HG03175 (cell line): ENCODE results near the gene RAB20.
"Not testable (repeated sequence)": the region's sequence is repeated elsewhere in the genome, so short reads cannot be mapped to it uniquely, and the experiment has no call there.

Experiments used
- ATAC-seq: cut with Tn5 transposase; IDR thresholded peaks from one replicate; pipeline ENCODE4 v1.9.1; 2021; ENCODE audit warnings: mild to moderate bottlenecking, moderate library complexity; ENCODE audit not compliant: unreplicated experiment

Gene RAB20

DNA sequence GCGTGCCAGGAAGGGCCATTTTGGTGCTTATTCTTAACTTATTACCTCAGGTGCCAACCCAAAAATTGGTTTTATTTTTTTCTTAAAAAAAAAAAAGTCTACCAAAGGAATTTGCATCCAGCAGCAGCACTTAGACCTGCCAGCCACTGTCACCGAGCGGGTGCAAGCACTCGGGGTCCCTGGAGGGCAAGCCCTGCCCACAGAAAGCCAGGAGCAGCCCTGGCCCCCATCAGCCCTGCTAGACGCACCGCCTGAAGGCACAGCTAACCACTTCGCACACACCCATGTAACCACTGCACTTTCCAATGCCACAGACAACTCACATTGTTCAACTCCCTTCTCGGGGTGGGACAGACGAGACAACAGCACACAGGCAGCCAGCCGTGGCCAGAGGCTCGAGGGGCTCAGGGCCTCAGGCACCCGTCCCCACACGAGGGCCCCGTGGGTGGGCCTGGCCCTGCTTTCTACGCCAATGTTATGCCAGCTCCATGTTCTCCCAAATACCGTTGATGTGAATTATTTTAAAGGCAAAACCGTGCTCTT, 49.3 kb downstream of the RAB20 start:
- no peak for ATAC-seq

DNA sequence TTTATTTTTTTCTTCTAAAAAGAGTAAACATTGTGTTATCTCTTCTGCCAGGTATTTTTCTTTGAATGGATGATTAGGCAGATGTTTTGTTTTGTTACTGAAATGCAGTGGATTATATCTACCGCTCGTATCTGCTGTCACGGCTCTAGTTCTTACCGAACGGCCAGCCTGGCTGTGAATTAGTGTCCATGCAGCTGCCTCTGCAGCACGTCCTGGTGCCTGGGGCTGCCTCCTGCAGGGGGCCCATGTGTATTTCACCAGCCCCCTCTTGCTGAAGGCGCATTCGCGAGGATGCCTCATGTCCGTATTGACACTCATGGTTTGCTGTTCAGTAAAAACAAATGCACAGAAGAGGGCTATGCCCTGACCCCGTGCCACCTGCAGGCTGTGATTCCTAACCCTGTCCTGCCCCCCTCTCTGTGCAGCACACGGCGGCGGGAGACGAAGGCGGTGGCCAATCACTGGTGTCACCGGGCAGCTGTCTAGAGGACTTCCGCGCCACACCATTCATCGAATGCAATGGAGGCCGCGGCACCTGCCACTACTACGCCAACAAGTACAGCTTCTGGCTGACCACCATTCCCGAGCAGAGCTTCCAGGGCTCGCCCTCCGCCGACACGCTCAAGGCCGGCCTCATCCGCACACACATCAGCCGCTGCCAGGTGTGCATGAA, 49.9 kb downstream of the RAB20 start:
- no peak for ATAC-seq

DNA sequence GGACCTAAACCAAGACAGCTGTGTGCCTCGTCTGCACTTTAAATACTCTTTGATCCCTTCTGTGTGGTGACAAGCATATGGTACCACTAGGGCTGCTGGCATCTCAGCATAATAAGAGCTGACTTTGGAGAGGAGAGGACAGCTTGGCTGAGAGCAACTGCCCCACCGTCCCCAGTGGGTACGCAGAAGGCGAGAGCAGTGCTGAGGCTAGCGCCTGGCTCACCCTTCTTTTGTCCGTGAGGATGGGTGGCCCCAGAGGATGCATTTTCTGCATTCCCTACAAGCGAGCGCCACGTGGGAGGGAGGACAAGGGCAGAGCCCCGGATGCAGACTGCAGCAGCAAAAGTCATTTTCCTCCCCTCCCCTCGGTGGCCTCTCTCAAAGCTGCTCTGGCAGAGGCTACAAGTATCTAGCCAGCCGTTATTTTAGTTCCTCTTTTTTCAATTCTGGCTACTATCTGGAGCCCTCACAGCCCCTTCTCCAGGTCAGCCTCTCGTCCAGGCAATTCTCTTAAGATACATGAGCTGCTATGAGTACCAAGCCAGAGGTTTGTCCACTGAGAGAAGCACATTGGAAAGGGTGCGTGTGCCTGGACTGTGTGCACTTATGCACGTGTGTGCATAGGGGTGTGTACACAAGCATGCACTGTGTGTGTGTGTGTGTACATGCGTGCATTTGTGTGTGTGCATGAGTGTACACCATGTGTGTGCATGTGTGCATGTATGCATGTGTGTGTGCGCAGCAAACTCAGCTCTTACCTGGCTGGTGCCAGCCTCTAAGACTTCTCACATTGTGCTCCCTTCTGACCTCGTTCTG, 51.3 kb downstream of the RAB20 start:
- ATAC-seq, result peak; percentile 77

DNA sequence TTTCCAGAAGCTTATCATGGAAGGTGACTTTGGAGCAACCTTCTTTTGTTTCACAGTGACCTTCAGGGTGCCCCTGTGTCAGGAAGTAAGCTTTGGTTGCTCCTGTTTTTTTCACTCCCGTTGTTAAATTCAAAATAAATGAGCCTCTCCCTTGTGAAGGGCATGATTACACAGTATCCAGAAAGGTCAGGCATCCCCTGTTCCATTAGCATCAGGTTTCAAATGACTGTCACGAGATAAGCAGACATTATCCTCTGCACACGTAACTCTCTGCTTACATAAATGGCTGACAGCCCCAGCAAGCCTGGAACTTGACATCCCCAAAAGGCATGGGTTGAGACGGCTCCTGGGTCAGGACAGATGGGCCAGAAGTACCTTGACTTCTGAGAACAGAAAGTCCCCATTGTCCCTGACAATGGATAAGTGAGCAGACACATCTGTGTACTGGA, 52.0 kb downstream of the RAB20 start:
- ATAC-seq, result no peak

DNA sequence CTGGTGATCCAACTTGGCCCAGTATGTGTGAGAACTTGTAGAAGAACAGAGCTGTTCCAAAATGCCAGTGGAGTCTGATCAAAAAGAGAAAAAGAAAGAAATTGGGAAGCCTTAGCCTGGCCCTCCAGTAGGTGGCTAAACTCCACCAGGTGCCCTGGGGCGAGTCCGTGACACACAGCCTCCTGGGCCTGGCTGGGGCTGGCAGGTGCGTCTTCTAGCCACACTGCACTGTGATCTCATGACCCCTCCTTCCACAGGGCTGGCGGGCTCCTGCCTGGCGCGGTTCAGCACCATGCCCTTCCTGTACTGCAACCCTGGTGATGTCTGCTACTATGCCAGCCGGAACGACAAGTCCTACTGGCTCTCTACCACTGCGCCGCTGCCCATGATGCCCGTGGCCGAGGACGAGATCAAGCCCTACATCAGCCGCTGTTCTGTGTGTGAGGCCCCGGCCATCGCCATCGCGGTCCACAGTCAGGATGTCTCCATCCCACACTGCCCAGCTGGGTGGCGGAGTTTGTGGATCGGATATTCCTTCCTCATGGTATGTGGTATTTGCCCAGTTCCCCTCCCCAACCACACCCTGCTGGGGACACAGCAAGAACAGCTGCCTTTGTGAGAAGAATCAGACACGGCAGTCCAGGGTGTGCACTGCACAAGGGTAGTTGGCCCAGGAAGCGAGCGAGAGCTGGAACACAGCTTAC, 53.7 kb downstream of the RAB20 start:
- ATAC-seq, result no peak

DNA sequence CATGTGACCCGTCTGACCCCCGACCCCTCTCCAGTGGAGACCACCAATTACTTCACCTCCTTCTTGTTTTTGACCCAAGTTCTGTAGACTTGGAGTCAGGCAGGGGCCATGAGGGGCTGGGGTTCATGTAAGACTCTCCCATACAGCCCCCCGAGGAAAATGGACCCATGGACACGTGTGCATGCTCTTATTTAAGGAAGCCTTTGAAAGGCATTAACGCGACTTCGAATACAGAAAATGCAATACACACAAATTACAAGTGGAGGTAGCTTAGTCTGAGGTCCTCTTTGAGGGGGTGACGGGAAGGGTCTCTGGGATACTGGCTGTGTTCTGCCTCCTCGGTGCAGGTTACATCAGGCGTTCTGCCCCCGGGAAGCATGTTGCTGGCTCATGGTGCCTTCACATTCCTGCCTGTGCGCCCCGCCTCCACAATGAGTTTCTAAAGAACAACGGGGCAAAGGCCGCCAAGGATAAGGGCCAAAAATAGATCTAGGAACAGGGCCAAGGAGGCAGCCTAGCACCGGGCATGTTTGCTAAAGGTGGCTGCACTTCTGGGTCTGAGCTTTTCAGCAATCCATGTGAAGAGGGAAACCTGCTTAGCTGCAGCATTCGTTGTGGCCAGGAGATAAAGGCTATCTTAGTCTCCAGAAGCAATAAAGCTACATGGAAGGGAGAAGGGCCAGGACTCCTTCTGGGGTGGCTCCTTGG, 54.5 kb downstream of the RAB20 start:
- no peak for ATAC-seq

DNA sequence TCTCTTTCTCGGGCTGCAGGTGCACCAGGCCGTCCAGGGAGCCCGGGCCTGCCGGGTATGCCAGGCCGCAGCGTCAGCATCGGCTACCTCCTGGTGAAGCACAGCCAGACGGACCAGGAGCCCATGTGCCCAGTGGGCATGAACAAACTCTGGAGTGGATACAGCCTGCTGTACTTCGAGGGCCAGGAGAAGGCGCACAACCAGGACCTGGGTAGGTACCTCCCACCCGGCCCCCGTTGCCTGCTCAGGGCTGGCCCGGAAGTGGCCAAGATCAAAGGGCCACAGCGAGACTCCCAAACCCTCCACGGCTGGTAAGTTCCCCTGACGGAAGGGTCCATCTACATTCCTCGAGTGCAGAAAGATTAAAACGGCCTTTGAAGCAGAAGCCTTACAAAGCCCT, 55.1 kb downstream of the RAB20 start:
- ATAC-seq, result no peak

DNA sequence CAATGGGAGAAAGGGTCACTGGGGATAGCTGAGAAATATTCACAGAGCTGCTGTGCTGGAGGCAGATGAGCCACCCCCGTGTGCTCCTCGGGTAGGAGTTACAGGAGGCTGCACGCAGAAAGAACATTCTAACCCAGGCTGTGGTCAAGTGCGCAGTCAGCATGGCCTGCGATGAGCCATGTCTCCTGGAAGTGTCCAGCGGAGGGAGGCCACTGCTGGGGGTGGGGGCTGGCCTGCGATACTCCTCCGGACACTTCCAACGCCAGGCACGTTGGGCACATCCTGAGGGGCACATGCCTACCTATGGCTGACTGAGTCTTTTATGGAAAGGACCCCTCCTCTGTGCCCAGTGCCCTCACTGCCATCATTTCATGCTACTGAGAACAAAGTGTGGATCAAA, 55.9 kb downstream of the RAB20 start:
- no peak for ATAC-seq

DNA sequence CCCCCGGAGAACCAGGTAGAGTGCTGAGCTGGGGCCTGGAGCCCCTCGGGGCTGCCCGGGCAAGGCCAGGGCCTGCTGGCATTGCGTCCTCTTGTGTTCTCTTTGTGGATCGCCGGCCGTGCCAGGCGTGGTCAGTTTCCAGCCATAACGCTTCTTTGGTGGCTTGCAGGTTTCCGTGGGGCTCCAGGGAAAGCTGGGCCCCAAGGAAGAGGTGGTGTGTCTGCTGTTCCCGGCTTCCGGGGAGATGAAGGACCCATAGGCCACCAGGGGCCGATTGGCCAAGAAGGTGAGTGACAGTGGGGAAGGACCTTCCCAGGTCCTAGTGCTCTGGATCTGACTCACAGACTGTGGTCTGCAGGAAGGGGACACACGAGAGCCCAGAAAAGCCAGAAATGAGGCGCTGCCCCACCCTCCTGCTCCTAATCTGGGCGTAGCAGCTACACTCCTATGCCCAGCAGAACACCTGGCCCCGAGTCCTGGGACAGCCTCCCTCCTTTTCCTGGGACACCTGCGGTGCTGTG, 57.5 kb downstream of the RAB20 start:
- no peak for ATAC-seq

DNA sequence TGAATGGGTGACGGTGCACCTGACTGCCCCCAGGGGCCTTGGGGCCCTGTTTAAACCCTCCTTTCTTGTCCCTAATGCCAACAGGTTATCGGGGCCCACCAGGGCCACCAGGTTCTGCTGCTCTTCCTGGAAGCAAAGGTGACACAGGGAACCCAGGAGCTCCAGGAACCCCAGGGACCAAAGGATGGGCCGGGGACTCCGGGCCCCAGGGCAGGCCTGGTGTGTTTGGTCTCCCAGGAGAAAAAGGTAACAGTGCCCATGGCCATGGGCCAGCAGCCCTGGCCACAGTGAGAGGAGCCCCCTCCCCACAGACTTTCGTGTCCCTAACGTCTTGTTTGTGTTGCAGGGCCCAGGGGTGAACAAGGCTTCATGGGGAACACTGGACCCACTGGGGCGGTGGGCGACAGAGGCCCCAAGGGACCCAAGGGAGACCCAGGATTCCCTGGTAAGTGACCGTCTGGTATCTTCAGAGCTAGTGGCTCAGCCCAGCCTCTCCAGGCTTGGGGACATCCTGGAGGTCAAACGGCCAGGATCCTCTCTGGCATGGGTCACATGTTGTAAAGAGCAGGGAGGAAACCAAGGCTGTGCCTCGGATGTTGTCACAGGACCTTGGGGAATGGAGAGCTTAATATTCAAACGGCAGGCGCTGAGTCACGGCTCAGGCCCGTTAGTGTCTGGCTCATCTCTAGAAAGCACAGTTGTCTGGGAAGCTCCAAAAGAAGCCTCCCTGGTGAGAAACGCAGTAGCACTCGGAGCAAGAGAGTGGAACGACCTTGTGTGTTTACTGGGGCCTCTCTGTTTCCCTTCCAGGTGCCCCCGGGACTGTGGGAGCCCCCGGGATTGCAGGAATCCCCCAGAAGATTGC, 58.3 kb downstream of the RAB20 start:
- ATAC-seq, result no peak

DNA sequence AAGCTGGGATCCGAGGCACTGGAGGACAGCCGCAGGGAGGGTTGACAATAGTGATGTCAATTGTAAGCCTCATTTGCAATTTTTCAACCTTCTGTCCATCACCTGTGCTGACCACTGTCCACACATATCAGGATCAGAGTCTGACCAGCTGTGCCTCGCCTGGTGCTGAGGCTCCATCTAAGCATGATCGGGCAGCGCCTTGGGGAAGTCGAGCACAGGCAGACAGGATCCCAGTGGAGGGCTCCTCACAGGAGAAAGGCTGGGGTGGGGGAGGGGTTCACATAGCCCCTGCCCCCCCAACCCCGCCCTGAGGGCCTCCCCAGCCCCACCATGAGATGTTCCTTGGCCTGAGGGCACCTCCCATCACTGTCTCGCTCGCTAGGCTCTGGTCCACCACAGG, 60.3 kb downstream of the RAB20 start:
- ATAC-seq, result no peak

DNA sequence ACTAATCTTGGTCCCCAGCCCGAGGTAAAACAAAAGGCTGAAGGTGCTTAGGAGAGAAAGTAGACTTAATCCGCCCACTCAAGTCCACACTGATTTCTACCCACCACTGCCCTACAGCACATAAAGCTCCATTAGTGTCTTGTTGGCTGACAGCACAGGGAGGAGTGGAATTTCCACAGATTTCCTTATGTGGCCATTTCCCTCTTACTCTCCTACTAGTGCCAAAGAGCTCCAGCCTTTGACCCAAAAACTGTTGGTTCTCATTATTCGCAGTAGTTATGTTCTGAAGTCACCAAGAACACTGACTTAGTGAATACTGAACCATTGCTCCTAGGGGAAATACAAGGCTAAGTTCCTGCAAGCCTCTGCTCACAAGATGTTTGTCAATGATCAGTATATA, 61.2 kb downstream of the RAB20 start:
- ATAC-seq, result no peak

DNA sequence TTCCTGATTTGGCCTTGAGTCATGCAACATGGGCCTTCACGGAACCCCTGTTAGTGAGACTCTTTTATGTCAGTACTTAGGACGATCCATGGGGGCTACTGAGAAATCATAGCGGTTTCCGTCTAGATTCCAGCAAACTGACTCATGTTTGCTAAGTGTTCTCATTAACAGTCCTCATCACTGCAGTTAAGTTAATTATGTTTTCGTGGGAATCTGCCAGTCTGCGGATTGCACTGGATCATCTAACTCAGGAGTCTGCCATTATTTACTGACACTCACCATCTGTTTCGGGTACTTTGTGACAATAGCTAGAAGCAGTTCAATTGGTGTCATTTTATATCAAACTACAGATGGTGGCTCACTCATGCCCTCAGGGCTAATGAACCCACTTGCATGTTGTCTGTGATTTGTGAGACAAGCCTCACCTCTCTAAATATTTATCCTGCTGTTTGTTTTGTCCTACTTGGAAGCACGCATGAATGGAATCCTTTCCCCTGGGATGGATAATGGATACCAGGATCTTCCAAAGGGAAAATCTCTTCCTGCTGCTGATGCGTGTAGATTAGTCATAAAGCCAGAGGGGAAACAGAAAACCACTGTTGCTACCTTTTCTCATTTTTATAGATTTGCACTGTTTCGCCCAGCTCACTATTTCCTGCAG, 61.8 kb downstream of the RAB20 start:
- ATAC-seq, result no peak

DNA sequence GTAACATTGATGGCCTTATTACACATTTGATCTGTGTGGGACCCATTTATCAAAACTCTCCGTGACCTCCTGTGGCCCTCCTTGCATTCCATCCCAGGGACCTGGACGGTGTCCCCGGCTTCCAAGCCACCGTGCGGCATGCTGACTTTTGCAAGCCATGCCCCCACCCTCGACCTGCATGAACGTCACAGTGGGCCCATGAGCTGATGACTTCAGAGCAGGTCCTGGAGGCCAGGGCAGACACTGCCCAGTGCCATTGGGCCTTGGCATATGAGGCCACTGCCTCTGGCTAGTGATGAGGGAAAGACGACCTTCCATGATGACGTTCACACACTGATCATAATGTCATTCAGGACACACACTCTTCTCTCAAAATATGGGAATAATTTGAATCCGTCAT, 62.8 kb downstream of the RAB20 start:
- no peak for ATAC-seq

DNA sequence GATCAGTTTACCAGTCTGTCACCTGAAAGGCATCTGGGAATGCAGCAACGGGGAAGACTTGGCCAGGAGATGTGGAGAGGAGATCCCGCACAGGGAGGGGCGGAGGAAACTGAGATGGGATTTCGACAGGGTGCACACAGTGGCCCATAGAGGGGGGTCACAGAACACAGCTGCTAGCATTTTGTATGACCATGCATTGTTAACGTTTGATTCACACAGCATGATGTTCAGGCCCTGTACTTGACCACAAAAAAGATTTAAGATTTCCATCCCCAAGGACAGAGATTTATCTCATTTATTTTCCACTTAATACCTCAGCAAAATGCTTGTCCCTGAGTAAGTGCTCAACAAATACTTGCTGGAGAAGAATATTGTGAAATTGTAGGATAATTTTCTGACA, 63.2 kb downstream of the RAB20 start:
- ATAC-seq, result no peak

DNA sequence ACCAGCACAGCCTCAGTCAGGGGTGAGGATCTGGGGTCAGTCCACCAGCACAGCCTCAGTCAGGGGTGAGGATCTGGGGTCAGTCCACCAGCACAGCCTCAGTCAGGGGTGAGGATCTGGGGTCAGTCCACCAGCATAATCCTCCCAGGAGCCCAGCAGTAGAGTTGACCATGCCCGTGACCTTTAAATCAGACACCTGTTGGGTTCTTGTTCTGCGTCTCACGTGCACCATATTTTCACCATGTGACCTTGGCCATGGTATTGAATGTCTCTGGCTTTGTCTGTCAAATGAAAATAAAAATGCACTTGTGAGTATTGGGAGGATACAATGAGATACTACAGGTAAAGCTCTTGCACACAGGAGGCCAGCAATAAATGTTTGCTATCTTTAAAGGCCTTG, 63.6 kb downstream of the RAB20 start:
- ATAC-seq, result not testable (repeated sequence)

DNA sequence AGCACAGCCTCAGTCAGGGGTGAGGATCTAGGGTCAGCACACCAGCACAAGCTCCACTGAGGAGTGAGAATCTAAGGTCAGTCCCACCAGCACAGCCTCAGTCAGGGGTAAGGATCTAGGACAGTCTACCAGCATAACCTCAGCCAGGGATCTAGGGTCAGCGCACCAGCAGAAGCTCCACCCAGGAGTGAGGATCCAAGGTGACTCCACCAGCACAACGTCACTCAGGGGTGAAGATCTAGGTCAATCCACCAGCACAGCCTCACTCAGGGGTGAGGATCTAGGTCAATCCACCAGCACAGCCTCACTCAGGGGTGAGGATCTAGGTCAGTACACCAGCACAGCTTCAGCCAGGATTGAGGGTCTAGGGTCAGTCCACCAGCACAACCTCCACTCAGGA, 64.5 kb downstream of the RAB20 start:
- ATAC-seq, result no peak

DNA sequence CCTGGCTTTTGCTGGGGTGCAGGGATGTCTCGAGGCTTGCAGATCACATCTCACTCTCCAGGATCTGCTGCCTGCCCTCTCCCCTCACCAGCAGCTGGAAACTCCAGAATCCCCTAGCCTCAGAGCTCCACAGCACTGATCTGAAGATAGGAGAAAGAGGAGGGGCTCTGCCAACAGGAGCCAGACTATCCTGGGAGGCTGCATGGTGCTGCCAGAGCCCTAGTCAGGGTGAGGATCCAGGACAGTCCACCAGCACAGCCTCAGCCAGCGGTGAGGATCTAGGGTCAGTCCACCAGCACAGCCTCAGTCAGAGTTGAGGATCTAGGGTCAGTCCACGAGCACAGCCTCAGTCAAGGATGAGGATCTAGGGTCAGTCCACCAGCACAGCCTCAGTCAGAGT, 65.2 kb downstream of the RAB20 start:
- no peak for ATAC-seq

DNA sequence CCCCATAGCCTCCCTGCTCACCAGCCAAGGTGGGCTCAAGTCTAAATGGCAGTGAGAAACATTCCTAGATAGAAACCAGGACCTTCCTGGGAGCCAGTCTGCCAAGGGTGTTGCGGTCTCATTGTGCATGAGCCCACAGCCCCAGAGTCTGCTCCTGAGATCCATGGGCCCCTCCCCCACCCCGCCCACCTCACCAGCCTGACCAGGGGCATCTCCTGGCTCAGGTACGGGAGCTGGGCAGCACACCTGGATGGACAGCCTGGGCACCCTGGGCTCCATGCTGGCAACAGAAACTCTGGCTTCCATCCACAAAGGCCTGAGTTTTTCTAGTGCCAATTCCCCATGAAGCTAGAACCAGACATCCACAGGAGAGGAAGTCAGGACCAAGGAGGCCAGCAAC, 65.6 kb downstream of the RAB20 start:
- ATAC-seq, result no peak
